HepG2 (cell line): ENCODE results near the gene MIPEP. TPM values are rescaled to one million over a fixed set of nuclear protein-coding genes. Genes with fewer than 3 reads are reported as not detected.
"Not testable (repeated sequence)": the region's sequence is repeated elsewhere in the genome, so short reads cannot be mapped to it uniquely, and the experiment has no call there.

Experiments used
- ATAC-seq: fragments of 200-7000 bp; cut with Tn5 transposase; 3 replicates; pipeline ENCODE4 v1.9.1; 2020; ENCODE audit warnings: mild to moderate bottlenecking, moderate library complexity
- BruUV-seq: library from RNA; stranded (reverse); fragments of 400-500 nt; replicated peaks from 2 replicates; lab custom pipeline; 2021; lab: Mats Ljungman, UMichigan
- CTCF ChIA-PET: fragments of 300-600 bp; formaldehyde crosslinking; extraction: SDS; loops from one replicate; lab custom pipeline; 2021; ENCODE audit warnings: low total read pairs, inconsistent platforms, low intra/inter-chr PET ratio; lab: Yijun Ruan, JAX
- POLR2A ChIA-PET: fragments of 350-600 bp; sonication (Branson Sonifier 250); formaldehyde crosslinking; loops from one replicate; lab custom pipeline; 2020; ENCODE audit warnings: antibody characterized with exemption, inconsistent platforms; lab: Yijun Ruan, JAX
- DNase-seq: peaks from one replicate; pipeline ENCODE4 v3.0.0-alpha.2; 2015; ENCODE audit warnings: low spot score
- FAIRE-seq: peaks from 3 replicates; lab custom pipeline; 2011; peaks lifted over from hg19 to GRCh38; lab: Jason Lieb, UNC
- H2AFZ ChIP-seq: one replicate; pipeline ENCODE4 v1.6.1; 2011; ENCODE audit warnings: low read length, inconsistent platforms
- H3K27ac ChIP-seq: fragments of 300-600 bp; 3 replicates; pipeline ENCODE4 v1.8.0; 2011; ENCODE audit warnings: mixed run types, mild to moderate bottlenecking, mixed read lengths, low read length, inconsistent platforms; ENCODE audit not compliant: insufficient read depth; ENCODE audit errors: extremely low read length
- H3K27me3 ChIP-seq, 2 experiments: fragments of 200-600 bp in 1 of 2; 2 replicates in 1 of 2; 3 replicates in 1 of 2; pipeline versions ENCODE4 v1.6.0 to v1.8.0; 2011; ENCODE audit warnings: low read length in 2 of 2, mild to moderate bottlenecking in 2 of 2, moderate library complexity in 2 of 2, inconsistent platforms in 1 of 2; ENCODE audit not compliant: insufficient read depth in 2 of 2, control insufficient read depth in 1 of 2
- H3K36me3 ChIP-seq, 2 experiments: fragments of 200-600 bp in 1 of 2; replicated peaks in 1 of 2; 2 replicates in 1 of 2; 3 replicates in 1 of 2; pipeline versions ENCODE4 v1.5.1 to v1.8.0; 2011; ENCODE audit warnings: low read length in 2 of 2, inconsistent platforms in 1 of 2; ENCODE audit not compliant: insufficient read depth in 2 of 2, control insufficient read depth in 1 of 2
- H3K4me1 ChIP-seq: 2 replicates; pipeline ENCODE4 v1.5.1; 2012; ENCODE audit warnings: low read length, inconsistent platforms; ENCODE audit not compliant: insufficient read depth
- H3K4me2 ChIP-seq: 2 replicates; pipeline ENCODE4 v1.6.0; 2011; ENCODE audit warnings: low read depth, low read length, inconsistent platforms
- H3K4me3 ChIP-seq, 3 experiments: fragments of 200-600 bp in 1 of 3; sonication (generic), shearing (Covaris generic) in 1 of 3; replicated peaks in 1 of 3; 2 replicates each; pipeline ENCODE4 v1.5.1; 2011 to 2016; ENCODE audit warnings: low read length in 3 of 3, inconsistent platforms in 2 of 3, low read depth in 2 of 3, mild to moderate bottlenecking in 2 of 3, control low read depth in 1 of 3, mixed read lengths in 1 of 3; ENCODE audit not compliant: insufficient read depth in 1 of 3
- H3K79me2 ChIP-seq: one replicate; pipeline ENCODE4 v1.6.1; 2011; ENCODE audit warnings: low read length, inconsistent platforms; ENCODE audit not compliant: insufficient read depth
- H3K9ac ChIP-seq: 2 replicates; pipeline ENCODE4 v1.6.0; 2011; ENCODE audit warnings: mild to moderate bottlenecking, low read depth, low read length, inconsistent platforms; ENCODE audit not compliant: insufficient read depth
- H3K9me3 ChIP-seq: 2 replicates; pipeline ENCODE4 v1.5.1; 2012; ENCODE audit warnings: mild to moderate bottlenecking, low read length
- H4K20me1 ChIP-seq: 2 replicates; pipeline ENCODE4 v1.6.0; 2011; ENCODE audit warnings: inconsistent platforms, mild to moderate bottlenecking, low read length, moderate library complexity; ENCODE audit not compliant: insufficient read depth
- DPF2 ChIP-seq: sonication (generic); formaldehyde crosslinking; IDR thresholded peaks from 2 replicates; pipeline ENCODE4 v1.4.0; 2020; ENCODE audit warnings: mild to moderate bottlenecking, low read depth, missing genetic modification reagents, borderline replicate concordance
- SP5 ChIP-seq: IDR thresholded peaks from 2 replicates; pipeline ENCODE4 v1.6.1; 2016; ENCODE audit warnings: low read depth, borderline replicate concordance
- ZNF747 ChIP-seq: sonication (generic); formaldehyde crosslinking; IDR thresholded peaks from 2 replicates; pipeline ENCODE4 v1.8.1; 2023; ENCODE audit warnings: missing genetic modification reagents, mild to moderate bottlenecking, borderline replicate concordance
- WGBS: methylation state at CpG from one replicate; pipeline ENCODE4 v1.1.6; 2017; ENCODE audit warnings: low lambda C conversion rate; 5-methylcytosine and 5-hydroxymethylcytosine counted together
- in situ Hi-C: cut with HindIII; loops from 2 replicates; pipeline ENCODE4 v1.10.0; 2017; ENCODE audit warnings: low pct_unique_long_range_greater_than_20kb; ENCODE audit not compliant: extremely low pct_ligation_motif_present
- intact Hi-C: fragments of 100-400 bp; cut with micrococcal nuclease; formaldehyde crosslinking; loops from one replicate; pipeline ENCODE4 v1.10.0; 2022; ENCODE audit not compliant: unreplicated experiment
- polyA plus RNA-seq, 8 experiments: library from polyadenylated mRNA; depleted of rRNA in 3 of 8; stranded (reverse) in 7 of 8; unstranded in 1 of 8; fragments of >200 nt; fragmentation: Illumina TruSeq in 4 of 8; extraction: Trizol in 4 of 8; gene quantifications; 2 replicates each; pipeline versions ENCODE4 v1.2.1 to v1.2.3, GENCODE V29; 2011 to 2016; ENCODE audit warnings: low read depth in 4 of 8, missing spikeins in 1 of 8, mixed read lengths in 1 of 8; ENCODE audit not compliant: insufficient read depth in 1 of 8
- total RNA-seq, 5 experiments: library from RNA; depleted of rRNA; stranded (reverse); fragments of >200 nt; fragmentation: Illumina TruSeq; extraction: Trizol; gene quantifications; 2 replicates each; pipeline ENCODE4 v1.2.3, GENCODE V29; 2016; ENCODE audit warnings: low read depth in 1 of 5
- TF ChIP-seq, protein P1 (sequence below): IDR thresholded peaks from 2 replicates; pipeline ENCODE4 v1.6.1; 2012; ENCODE audit warnings: low read length, improper control_type of control experiment

MIPEP gene
- total and polyA plus RNA-seq, 2 of the 13 experiments (the other 11 are each of a cell fraction or from before 2014, with no cell fraction given), result 9.3 to 24.1 TPM

DNA sequence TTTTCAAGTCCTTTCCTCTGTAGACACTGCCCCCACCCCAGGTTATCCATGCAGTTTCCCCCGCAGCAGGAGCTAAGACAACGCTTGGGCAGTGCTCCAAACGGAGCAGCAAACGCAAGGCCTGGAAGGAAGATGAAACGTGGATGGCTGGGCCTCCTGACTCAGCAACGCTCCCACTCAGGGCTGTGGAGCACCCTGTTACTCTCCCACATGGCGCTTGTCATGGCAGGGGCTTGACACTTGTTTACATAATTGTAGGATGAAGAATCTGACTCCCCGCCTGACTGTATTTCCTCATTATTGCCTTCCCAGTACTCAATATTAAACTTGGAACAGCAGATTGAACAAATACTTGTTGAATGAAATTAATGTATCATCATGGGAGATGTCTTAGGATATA lies 8.9 kb upstream of the MIPEP start:
- TF ChIP-seq DPF2 (no peak), SP5 (CRISPR knock-in tag) (no peak), ZNF747 (no peak)
- TF ChIP-seq, protein P1, sequence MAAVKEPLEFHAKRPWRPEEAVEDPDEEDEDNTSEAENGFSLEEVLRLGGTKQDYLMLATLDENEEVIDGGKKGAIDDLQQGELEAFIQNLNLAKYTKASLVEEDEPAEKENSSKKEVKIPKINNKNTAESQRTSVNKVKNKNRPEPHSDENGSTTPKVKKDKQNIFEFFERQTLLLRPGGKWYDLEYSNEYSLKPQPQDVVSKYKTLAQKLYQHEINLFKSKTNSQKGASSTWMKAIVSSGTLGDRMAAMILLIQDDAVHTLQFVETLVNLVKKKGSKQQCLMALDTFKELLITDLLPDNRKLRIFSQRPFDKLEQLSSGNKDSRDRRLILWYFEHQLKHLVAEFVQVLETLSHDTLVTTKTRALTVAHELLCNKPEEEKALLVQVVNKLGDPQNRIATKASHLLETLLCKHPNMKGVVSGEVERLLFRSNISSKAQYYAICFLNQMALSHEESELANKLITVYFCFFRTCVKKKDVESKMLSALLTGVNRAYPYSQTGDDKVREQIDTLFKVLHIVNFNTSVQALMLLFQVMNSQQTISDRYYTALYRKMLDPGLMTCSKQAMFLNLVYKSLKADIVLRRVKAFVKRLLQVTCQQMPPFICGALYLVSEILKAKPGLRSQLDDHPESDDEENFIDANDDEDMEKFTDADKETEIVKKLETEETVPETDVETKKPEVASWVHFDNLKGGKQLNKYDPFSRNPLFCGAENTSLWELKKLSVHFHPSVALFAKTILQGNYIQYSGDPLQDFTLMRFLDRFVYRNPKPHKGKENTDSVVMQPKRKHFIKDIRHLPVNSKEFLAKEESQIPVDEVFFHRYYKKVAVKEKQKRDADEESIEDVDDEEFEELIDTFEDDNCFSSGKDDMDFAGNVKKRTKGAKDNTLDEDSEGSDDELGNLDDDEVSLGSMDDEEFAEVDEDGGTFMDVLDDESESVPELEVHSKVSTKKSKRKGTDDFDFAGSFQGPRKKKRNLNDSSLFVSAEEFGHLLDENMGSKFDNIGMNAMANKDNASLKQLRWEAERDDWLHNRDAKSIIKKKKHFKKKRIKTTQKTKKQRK, result no peak
- in situ Hi-C loops, result loop anchor here (25.0 kb wide), 1 partner anchor 311 kb away; no protein-coding TSS in a partner anchor

DNA sequence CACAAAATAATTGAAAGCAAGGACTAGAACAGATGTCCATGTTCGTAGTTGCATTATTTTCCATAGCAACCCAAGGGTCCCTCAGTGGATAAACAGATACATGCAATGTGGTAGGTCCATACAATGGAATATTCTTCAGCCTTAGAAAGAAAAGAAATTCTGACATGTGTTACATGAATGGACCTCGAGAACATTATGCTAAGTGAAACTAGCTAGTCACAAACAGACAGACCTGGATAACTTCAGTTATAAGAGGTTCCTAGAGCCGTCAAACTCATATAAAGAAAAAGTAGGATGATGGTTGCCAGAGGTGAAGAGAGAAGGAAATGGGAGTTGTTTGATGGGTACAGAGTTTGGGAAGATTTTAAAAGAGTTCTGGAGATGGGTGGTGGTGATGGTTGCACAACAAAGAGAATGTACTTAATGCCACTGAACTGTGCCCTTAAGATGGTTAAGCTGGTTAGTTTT lies 8.3 kb upstream of the MIPEP start, which contains the start of gene C1QTNF9B:
C1QTNF9B (minus strand) TSS at position 51 of the 468 bp plus-strand sequence.
- BruUV-seq, H3K36me3 ChIP-seq, intact Hi-C loops, POLR2A ChIA-PET, H3K4me3 ChIP-seq, H3K27ac ChIP-seq, ATAC-seq, DNase-seq, H3K27me3 ChIP-seq, H2AFZ ChIP-seq, H4K20me1 ChIP-seq, FAIRE-seq, H3K4me2 ChIP-seq, H3K9ac ChIP-seq, H3K79me2 ChIP-seq, H3K9me3 ChIP-seq, CTCF ChIA-PET: not testable (repeated sequence)
- peaks cover 10% of the 10 kb centered on the region for H3K4me1 ChIP-seq
- in situ Hi-C loops, result loop anchor here (25.0 kb wide), 1 partner anchor 310 kb away; no protein-coding TSS in a partner anchor
- WGBS, result 3% methylated on average over 3 of the region's 3 CpGs

More for the DNA sequence above, 8.9 kb upstream of the MIPEP start:
- CTCF ChIA-PET, result no interaction called here
- no peaks in the 10 kb centered on the region for H3K9me3 ChIP-seq
- no peaks in the 10 kb centered on the region for H3K36me3 ChIP-seq
- H3K4me3 ChIP-seq, result no peak overlapping the region
- DNase-seq, result no peak
- no peaks in the 10 kb centered on the region for H4K20me1 ChIP-seq
- no peak overlapping the region for H3K4me2 ChIP-seq
- H3K4me1 ChIP-seq, result peaks cover 5% of the 10 kb centered on the region
- FAIRE-seq, result no peak
- ATAC-seq, result no peak
- peaks cover 0 to 10% of the 10 kb centered on the region in 2 experiments; a peak in 1 of 5 replicates for H3K27me3 ChIP-seq
- intact Hi-C loops, result loop anchor here (2.0 kb wide), 1 partner anchor 21 kb away; no protein-coding TSS in a partner anchor
- H2AFZ ChIP-seq, result no peak overlapping the region
- H3K27ac ChIP-seq, result no peak overlapping the region
- POLR2A ChIA-PET, result no interaction called here
- 78% methylated on average over 2 of the region's 8 CpGs for WGBS
- no peaks in the 10 kb centered on the region for H3K79me2 ChIP-seq
- BruUV-seq, result no TSS peak
- no peak overlapping the region for H3K9ac ChIP-seq

DNA sequence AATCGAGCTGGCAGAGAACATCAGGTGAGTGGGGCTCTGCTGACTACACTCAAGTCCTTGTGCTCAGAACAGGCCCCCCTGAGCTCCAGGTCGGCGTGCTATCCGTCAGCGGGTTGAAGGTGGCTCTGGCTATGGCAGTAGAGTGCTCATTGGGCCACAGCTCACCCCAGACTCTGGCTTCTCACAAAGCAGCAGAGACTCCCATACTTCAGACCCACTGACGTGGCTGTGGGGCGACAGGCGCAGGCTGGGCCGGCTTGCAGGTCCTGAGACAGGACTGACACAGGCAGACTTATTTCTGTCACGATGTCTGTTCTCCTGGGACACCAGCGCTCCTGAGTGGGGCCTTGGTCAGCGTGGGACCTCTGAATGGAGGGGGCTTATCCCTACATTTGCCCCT lies 5.5 kb upstream of the MIPEP start:
- H3K4me3 ChIP-seq, H3K79me2 ChIP-seq, H3K27ac ChIP-seq, POLR2A ChIA-PET, BruUV-seq, H2AFZ ChIP-seq, H4K20me1 ChIP-seq, FAIRE-seq, H3K9ac ChIP-seq, H3K4me2 ChIP-seq, H3K36me3 ChIP-seq, H3K9me3 ChIP-seq, H3K27me3 ChIP-seq, ATAC-seq, CTCF ChIA-PET, DNase-seq, intact Hi-C loops: not testable (repeated sequence)
- peaks cover 18% of the 10 kb centered on the region for H3K4me1 ChIP-seq
- 42% methylated on average over 7 of the region's 12 CpGs for WGBS
- in situ Hi-C loops, result loop anchor here (25.0 kb wide), 1 partner anchor 307 kb away; no protein-coding TSS in a partner anchor
